Measurements from ENCODE around the gene TMEM39B. TPM values are rescaled to one million over a fixed set of nuclear protein-coding genes. Genes with fewer than 3 reads are reported as not detected.

The TMEM39B gene
- total RNA-seq, 1 experiment from 2014 or later, result 9.4 TPM

GRCh38 chr1:32150847-32151246, 78.1 kb downstream of the TMEM39B start:
- no peaks in the 10 kb centered on the region for H3K4me1 ChIP-seq (ENCODE audit: insufficient read depth, low read length)
- H3F3A ChIP-seq (ENCODE audit: low read length, unreplicated experiment), result no peaks in the 10 kb centered on the region
- H3K27ac ChIP-seq (ENCODE audit: low read length), result no peak overlapping the region
- POLR2A ChIA-PET (ENCODE audit: unreplicated experiment), result no interaction called here
- no peaks in the 10 kb centered on the region for H3K9me2 ChIP-seq (replicated peaks; ENCODE audit: low read length)
- H3K9me3 ChIP-seq (ENCODE audit: low read length), result no peaks in the 10 kb centered on the region
- H3K79me2 ChIP-seq (ENCODE audit: low read length), result peaks cover 80% of the 10 kb centered on the region
- H3K9ac ChIP-seq (ENCODE audit: low read length), result no peak overlapping the region
- 0 out of 2 replicates have a peak, but pooled peaks cover 10% of the 10 kb centered on the region for H4K20me1 ChIP-seq (ENCODE audit: low read length)
- intact Hi-C loops (cut with micrococcal nuclease), result no loop called here
- H3K27me3 ChIP-seq (ENCODE audit: low read length), result no peaks in the 10 kb centered on the region
- no TSS peak for BruUV-seq (replicated peaks)
- no peak for DNase-seq
- CTCF ChIA-PET, result no interaction called here
- H3K4me3 ChIP-seq (ENCODE audit: low read length), result no peak overlapping the region
- no peak overlapping the region for H2AFZ ChIP-seq (ENCODE audit: low read length)
- ATAC-seq, result peak; percentile 77
- peaks cover 15% of the 10 kb centered on the region for H3K36me3 ChIP-seq (ENCODE audit: low read depth, low read length)
- no peak overlapping the region for H3K4me2 ChIP-seq (ENCODE audit: low read length)
- TF ChIP-seq EZH2phosphoT487 (IDR thresholded peaks at IDR 0.05; ENCODE audit: borderline replicate concordance, low read length), result no peak

GRCh38 chr1:32151319-32151787, 78.6 kb downstream of the TMEM39B start:
- no TSS peak for BruUV-seq (replicated peaks)
- H3K4me2 ChIP-seq (ENCODE audit: low read length), result no peak overlapping the region
- TF ChIP-seq EZH2phosphoT487 (IDR thresholded peaks at IDR 0.05; ENCODE audit: borderline replicate concordance, low read length) (no peak), EZH2 (IDR thresholded peaks at IDR 0.05; ENCODE audit: low read length, unreplicated experiment) (no peak), CTCF (conservative IDR thresholded peaks at IDR 0.05; ENCODE audit: low read depth, low read length) (no peak)
- H3K36me3 ChIP-seq (ENCODE audit: low read depth, low read length), result peaks cover 21% of the 10 kb centered on the region
- no peaks in the 10 kb centered on the region for H3K27me3 ChIP-seq (ENCODE audit: low read length)
- no peaks in the 10 kb centered on the region for H3K4me1 ChIP-seq (ENCODE audit: insufficient read depth, low read length)
- ChIA-PET CTCF (no interaction called here), POLR2A (ENCODE audit: unreplicated experiment) (no interaction called here)
- ATAC-seq, result peak; percentile 50
- H3K4me3 ChIP-seq (ENCODE audit: low read length), result no peak overlapping the region
- intact Hi-C loops (cut with micrococcal nuclease), result no loop called here
- no peak overlapping the region for H3K27ac ChIP-seq (ENCODE audit: low read length)
- 0 out of 2 replicates have a peak, but pooled peaks cover 5% of the 10 kb centered on the region for H4K20me1 ChIP-seq (ENCODE audit: low read length)
- H3K9me2 ChIP-seq (replicated peaks; ENCODE audit: low read length), result no peaks in the 10 kb centered on the region
- no peak for DNase-seq
- H3K9me3 ChIP-seq (ENCODE audit: low read length), result no peaks in the 10 kb centered on the region
- H3K9ac ChIP-seq (ENCODE audit: low read length), result no peak overlapping the region
- H3F3A ChIP-seq (ENCODE audit: low read length, unreplicated experiment), result no peaks in the 10 kb centered on the region
- H3K79me2 ChIP-seq (ENCODE audit: low read length), result peaks cover 75% of the 10 kb centered on the region
- no peak overlapping the region for H2AFZ ChIP-seq (ENCODE audit: low read length)

Small RNA genes within 50 kb of the gene (microRNA-seq; reads per million reads assigned to microRNA genes)
- not detected for gene MIR5585 (ENCODE audit: unreplicated experiment)

Other genes with a start within 250 kb of the TMEM39B start
- gene PTP4A2, start 134.6 kb upstream of the TMEM39B start, total RNA-seq (2014; rRNA removed), result 335 and 340 TPM in 2 replicates
- 86.7 and 114 TPM in 2 replicates for gene KHDRBS1, start 59.1 kb upstream of the TMEM39B start, total RNA-seq (2014; rRNA removed)
- gene KPNA6, start 35.1 kb downstream of the TMEM39B start, total RNA-seq (2014; rRNA removed), result 45.7 and 45.8 TPM in 2 replicates
- 64.2 and 79.0 TPM in 2 replicates for gene TXLNA, start 106.7 kb downstream of the TMEM39B start, total RNA-seq (2014; rRNA removed)
- 4.7 and 5.5 TPM in 2 replicates for gene CCDC28B, start 127.7 kb downstream of the TMEM39B start, total RNA-seq (2014; rRNA removed)
- 8.5 and 11.8 TPM in 2 replicates for gene IQCC, start 132.7 kb downstream of the TMEM39B start, total RNA-seq (2014; rRNA removed)
- gene DCDC2B, start 136.2 kb downstream of the TMEM39B start, total RNA-seq (2014; rRNA removed), result not detected in 2 replicates
- gene TMEM234, start 149.4 kb downstream of the TMEM39B start, total RNA-seq (2014; rRNA removed), result 4.2 and 7.7 TPM in 2 replicates
- 413 and 442 TPM in 2 replicates for gene EIF3I, start 149.5 kb downstream of the TMEM39B start, total RNA-seq (2014; rRNA removed)
- gene FAM167B, start 174.3 kb downstream of the TMEM39B start, total RNA-seq (2014; rRNA removed), result 1.3 and 1.6 TPM in 2 replicates
- gene LCK, start 178.3 kb downstream of the TMEM39B start, total RNA-seq (2014; rRNA removed), result 3.6 and 4.3 TPM in 2 replicates
- gene HDAC1, start 219.1 kb downstream of the TMEM39B start, total RNA-seq (2014; rRNA removed), result 182 and 184 TPM in 2 replicates